Upper lobe of right lung (tissue), 1 donor: ENCODE measurements around the gene HDAC4. TPM values are rescaled to one million over a fixed set of nuclear protein-coding genes. Genes with fewer than 3 reads are reported as not detected.
"Not testable (repeated sequence)": the region's sequence is repeated elsewhere in the genome, so short reads cannot be mapped to it uniquely, and the experiment has no call there.

Experiments
- ATAC-seq: fragments of 200-7000 bp; cut with Tn5 transposase; one replicate; pipeline ENCODE4 v1.9.1; 2020; ENCODE audit warnings: mild to moderate bottlenecking, moderate library complexity
- DNase-seq: peaks from one replicate; pipeline ENCODE4 v3.0.0-alpha.2; 2020
- H3K27ac ChIP-seq: fragments of 200-600 bp; one replicate; pipeline ENCODE4 v1.8.0; 2022
- H3K27me3 ChIP-seq: fragments of 200-600 bp; one replicate; pipeline ENCODE4 v1.8.0; 2022; ENCODE audit warnings: mild to moderate bottlenecking
- H3K36me3 ChIP-seq: fragments of 200-600 bp; one replicate; pipeline ENCODE4 v1.8.0; 2022
- H3K4me1 ChIP-seq: fragments of 200-600 bp; one replicate; pipeline ENCODE4 v1.8.0; 2022
- H3K4me3 ChIP-seq: fragments of 200-600 bp; one replicate; pipeline ENCODE4 v1.8.0; 2022; ENCODE audit warnings: mild to moderate bottlenecking
- H3K9me3 ChIP-seq: fragments of 200-600 bp; one replicate; pipeline ENCODE4 v1.8.0; 2022
- CTCF ChIP-seq: fragments of 200-600 bp; IDR thresholded peaks from one replicate; pipeline ENCODE4 v1.8.0; 2022; ENCODE audit warnings: antibody characterized with exemption
- intact Hi-C: fragments of 100-400 bp; cut with DNase I; formaldehyde crosslinking; loops from one replicate; pipeline ENCODE4 v1.11.0; 2022
- total RNA-seq: library from RNA; stranded (reverse); fragmentation: NEBNext Ultra II Directional; extraction: Animal tissue kit (Norgen Biotek cat#: 25700); gene quantifications from one replicate; pipeline ENCODE4 v1.2.1, GENCODE V29; 2021
- donor health status: DM: no; HTN: yes; CAD: no; lungs with severe emphysema.

The HDAC4 gene
- total RNA-seq, 1 donor from 2014 or later = 44.1 TPM

- no peak for TF ChIP-seq CTCF
- peak; percentile 29 for ATAC-seq
- no peak overlapping the region for H3K27ac ChIP-seq
- H3K27me3 ChIP-seq = no peaks in the 10 kb centered on the region
- H3K9me3 ChIP-seq = no peaks in the 10 kb centered on the region
- DNase-seq = peak; percentile 53
- intact Hi-C loops = no loop called here
- H3K4me1 ChIP-seq = peaks cover 28% of the 10 kb centered on the region
- no peaks in the 10 kb centered on the region for H3K36me3 ChIP-seq
- no peak overlapping the region for H3K4me3 ChIP-seq
Observed at GRCh38 chr2:239283961-239284795, 116.6 kb downstream of the HDAC4 start.

GRCh38 chr2:239283288-239283945, 117.4 kb downstream of the HDAC4 start:
- intact Hi-C loops = no loop called here
- no peaks in the 10 kb centered on the region for H3K36me3 ChIP-seq
- no peaks in the 10 kb centered on the region for H3K27me3 ChIP-seq
- no peak overlapping the region for H3K27ac ChIP-seq
- peaks cover 25% of the 10 kb centered on the region for H3K4me1 ChIP-seq
- H3K4me3 ChIP-seq = no peak overlapping the region
- DNase-seq (peak; percentile 51), ATAC-seq (no peak)
- no peak for TF ChIP-seq CTCF
- no peaks in the 10 kb centered on the region for H3K9me3 ChIP-seq

GRCh38 chr2:239282448-239283287, 118.2 kb downstream of the HDAC4 start:
- no peaks in the 10 kb centered on the region for H3K27me3 ChIP-seq
- no peak overlapping the region for H3K27ac ChIP-seq
- no peak for TF ChIP-seq CTCF
- no peaks in the 10 kb centered on the region for H3K9me3 ChIP-seq
- H3K4me3 ChIP-seq = no peak overlapping the region
- H3K36me3 ChIP-seq = no peaks in the 10 kb centered on the region
- ATAC-seq (no peak), DNase-seq (peak; percentile 53)
- intact Hi-C loops = no loop called here
- H3K4me1 ChIP-seq = peaks cover 25% of the 10 kb centered on the region

GRCh38 chr2:239280296-239281017, 120.4 kb downstream of the HDAC4 start:
- ATAC-seq, H3K27me3 ChIP-seq, H3K36me3 ChIP-seq, H3K9me3 ChIP-seq, intact Hi-C loops, H3K4me3 ChIP-seq, H3K27ac ChIP-seq: not testable (repeated sequence)
- H3K4me1 ChIP-seq = peaks cover 21% of the 10 kb centered on the region
- peak; percentile 56 for DNase-seq

GRCh38 chr2:239279508-239280295, 121.1 kb downstream of the HDAC4 start:
- Histone ChIP-seq H3K9me3 (no peaks in the 10 kb centered on the region), H3K27ac (no peak overlapping the region), H3K4me1 (peaks cover 21% of the 10 kb centered on the region), H3K27me3 (no peaks in the 10 kb centered on the region), H3K4me3 (no peak overlapping the region), H3K36me3 (no peaks in the 10 kb centered on the region)
- intact Hi-C loops = no loop called here
- no peak for TF ChIP-seq CTCF
- no peak for ATAC-seq
- peak; percentile 51 for DNase-seq
